OCI-LY1 (cell line): ENCODE results near the gene RAPGEF2.
"Not testable (repeated sequence)": the region's sequence is repeated elsewhere in the genome, so short reads cannot be mapped to it uniquely, and the experiment has no call there.

Experiments
- EZH2 ChIP-seq: fragments of 200-600 bp; sonication (generic), shearing (Covaris generic); IDR thresholded peaks from 2 replicates; pipeline ENCODE4 v1.8.0; 2017; ENCODE audit warnings: borderline replicate concordance, mixed run types, mild to moderate bottlenecking, antibody characterized with exemption, low read length, moderate library complexity, mixed read lengths
- TF ChIP-seq, protein P1 (sequence below): fragments of 200-600 bp; sonication (generic), shearing (Covaris generic); IDR thresholded peaks from 2 replicates; pipeline ENCODE4 v1.5.1; 2017; ENCODE audit warnings: mild to moderate bottlenecking, antibody characterized with exemption, low read length, moderate library complexity, mixed read lengths

GRCh38 chr4:159094156-159094555, 8.7 kb upstream of the RAPGEF2 start:
- TF ChIP-seq, protein P1, sequence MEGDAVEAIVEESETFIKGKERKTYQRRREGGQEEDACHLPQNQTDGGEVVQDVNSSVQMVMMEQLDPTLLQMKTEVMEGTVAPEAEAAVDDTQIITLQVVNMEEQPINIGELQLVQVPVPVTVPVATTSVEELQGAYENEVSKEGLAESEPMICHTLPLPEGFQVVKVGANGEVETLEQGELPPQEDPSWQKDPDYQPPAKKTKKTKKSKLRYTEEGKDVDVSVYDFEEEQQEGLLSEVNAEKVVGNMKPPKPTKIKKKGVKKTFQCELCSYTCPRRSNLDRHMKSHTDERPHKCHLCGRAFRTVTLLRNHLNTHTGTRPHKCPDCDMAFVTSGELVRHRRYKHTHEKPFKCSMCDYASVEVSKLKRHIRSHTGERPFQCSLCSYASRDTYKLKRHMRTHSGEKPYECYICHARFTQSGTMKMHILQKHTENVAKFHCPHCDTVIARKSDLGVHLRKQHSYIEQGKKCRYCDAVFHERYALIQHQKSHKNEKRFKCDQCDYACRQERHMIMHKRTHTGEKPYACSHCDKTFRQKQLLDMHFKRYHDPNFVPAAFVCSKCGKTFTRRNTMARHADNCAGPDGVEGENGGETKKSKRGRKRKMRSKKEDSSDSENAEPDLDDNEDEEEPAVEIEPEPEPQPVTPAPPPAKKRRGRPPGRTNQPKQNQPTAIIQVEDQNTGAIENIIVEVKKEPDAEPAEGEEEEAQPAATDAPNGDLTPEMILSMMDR = not testable (repeated sequence)
- TF ChIP-seq EZH2 = not testable (repeated sequence)
